GM21529 (cell line): Measurements from ENCODE around the gene PPP4R4.
A peak's percentile ranks its signal among the peaks of the same experiment; 100 is the strongest.

Source experiments
- ATAC-seq: cut with Tn5 transposase; IDR thresholded peaks from one replicate; pipeline ENCODE4 v1.9.1; 2021; ENCODE audit not compliant: unreplicated experiment

Gene PPP4R4

DNA sequence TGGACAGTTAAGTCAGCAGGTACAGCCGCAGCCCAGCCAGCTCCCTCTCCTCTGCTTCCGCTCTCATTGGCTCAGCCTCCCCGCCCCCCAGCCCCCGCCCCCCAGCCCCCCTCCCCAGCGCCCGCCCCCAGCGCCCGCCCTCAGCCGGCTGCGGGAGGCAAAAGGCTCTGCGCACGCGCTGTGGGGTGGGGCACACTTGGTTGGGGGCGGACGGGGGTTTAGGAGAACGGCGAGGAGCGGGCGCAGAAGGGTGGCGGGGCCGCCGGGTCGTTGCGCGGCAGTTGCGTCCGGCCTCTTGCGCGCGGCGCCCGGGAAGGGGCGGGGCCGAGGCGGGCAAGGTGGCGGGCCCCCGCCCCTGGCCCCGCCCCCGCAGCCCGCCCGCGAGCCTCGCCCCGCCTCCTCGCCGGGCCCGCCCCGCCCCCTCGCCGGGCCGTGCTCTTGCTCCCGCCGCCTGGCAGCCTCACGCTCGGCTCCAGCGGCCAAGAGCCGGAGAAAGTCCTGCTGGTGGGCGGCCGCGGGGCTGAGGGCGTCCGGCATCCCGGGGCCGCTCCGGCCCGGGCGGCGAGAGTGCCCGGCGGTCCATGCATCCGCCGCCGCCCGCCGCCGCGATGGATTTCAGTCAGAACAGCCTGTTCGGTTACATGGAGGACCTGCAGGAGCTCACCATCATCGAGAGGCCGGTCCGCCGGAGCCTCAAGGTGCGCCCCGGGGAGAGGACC lies at the start of gene PPP4R4:
Gene PPP4R4, plus strand, starts transcription at position 438 of the 719 bp plus-strand sequence. Its CDS starts 144 bp downstream, at position 582.
- ATAC-seq: peak; percentile 87

DNA sequence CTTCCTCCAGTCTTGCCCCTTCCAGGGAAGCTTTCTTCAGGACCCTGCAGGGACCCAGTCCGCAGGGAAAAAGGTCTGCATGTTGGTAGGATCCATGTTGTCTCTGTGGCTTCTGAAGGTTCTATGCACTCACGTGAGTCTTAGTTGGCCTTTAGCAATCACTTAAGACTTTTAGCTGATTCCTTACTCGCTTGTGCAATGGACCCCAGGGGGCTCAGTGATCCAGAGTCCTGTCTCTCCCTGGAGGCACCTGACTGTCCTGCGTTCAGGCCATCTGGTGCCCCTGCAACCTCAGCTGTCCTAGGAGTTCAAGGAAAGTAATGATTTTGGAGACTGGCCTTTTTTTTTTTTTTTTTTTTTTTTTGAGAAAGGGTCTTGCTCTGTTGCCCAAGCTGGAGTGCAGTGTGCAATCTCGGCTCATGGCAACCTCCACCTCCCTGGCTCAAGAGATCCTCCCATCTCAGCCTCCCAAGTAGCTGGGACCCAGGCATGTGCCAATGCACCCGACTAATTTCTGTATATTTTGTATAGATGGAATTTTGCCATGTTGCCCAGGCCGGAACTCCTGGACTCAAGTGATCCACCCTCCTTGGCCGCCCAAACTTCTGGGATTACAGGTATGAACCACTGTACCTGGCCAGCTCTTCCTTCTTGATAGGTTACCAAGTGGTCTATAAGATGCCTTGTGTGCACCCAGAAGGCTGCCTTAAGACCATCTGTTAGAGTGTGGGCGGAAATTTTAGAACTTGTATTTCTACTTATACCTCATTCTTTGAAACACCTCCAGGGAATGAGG lies 49.3 kb upstream of the PPP4R4 start:
- ATAC-seq: no peak

DNA sequence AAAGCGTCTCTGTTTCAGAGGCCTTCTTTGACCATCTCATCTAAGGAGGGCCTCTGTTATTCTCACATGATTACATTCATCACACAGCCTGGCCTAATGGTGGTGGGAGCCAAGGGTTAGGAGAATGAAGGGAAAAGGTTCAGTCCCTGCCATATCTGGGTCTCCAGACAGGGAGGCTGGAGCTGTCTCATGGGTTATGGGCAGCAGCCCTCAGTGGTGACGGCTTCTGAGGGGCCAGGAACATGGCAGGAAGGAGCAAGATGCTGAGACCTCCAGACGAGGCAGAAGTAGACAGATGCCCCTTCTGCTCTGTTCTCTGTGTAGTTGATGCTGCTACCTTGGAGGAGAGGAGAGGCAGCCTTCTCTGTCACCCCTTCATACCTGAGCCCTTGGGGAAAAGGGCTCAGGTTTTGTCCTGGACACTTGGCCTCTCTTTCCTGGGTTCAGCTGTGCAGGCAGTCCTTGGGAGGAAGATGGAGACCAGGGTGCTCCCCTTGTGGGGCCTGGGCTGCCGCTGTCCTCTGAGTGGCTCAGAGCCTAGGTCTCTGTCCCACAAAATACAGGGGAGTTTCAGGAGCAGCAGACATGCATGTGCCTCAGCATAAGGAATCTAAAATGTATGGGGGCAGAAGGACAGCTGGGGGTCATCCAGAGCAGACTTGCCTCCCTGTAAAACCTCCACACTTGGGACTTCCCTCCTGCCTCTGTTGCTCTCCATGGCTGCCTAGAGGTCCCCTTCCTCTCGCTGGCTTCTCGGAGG lies 48.3 kb upstream of the PPP4R4 start:
- no peak for ATAC-seq

DNA sequence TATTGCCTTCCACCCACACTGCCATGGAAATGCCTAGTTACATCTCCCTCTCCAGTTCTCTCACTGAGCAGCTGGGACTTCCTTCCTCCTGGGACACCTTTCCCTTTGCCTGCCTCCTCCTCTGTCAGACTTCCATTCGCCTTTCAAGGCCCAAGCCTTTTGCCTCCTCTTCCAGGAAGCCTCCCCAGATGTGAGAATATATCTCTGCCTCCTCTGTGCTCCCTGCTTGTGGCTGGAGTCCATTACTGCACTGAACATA lies 47.8 kb upstream of the PPP4R4 start:
- ATAC-seq: no peak

GRCh38 chr14:94126800-94127199 lies 47.3 kb upstream of the PPP4R4 start:
- no peak for ATAC-seq

- no peak for ATAC-seq
Measured at GRCh38 chr14:94127330-94127729, 46.8 kb upstream of the PPP4R4 start.

DNA sequence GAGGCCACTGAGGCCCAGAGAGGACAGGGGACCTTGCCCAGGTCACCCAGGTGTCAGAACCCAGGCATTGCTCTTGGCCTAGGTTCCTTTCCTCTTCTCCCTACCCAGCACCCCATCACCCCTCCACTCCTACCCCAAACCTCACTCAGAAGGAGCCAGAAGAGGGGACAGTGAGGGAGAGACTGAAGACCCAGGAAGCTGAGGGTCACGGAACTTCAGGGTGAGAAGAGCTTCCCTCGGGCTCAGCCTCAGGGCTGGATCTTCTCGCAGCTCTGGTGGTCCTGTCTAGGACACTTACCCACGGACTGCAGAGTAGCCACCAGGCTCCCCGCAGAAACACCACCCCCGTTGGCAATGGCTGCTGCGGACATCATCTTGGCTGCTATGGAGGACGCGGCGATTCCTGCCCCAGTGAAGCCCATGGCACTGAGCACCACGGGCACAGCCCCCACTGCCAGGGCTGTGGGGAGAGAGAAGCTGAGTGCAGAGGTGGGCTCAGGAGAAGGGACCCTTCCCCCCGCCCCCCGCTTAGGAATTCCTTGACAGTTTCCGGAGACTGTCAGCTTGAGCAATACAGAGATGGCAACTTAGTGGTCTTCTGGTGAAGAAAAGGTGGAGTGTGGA lies 45.8 kb upstream of the PPP4R4 start:
- ATAC-seq: no peak

DNA sequence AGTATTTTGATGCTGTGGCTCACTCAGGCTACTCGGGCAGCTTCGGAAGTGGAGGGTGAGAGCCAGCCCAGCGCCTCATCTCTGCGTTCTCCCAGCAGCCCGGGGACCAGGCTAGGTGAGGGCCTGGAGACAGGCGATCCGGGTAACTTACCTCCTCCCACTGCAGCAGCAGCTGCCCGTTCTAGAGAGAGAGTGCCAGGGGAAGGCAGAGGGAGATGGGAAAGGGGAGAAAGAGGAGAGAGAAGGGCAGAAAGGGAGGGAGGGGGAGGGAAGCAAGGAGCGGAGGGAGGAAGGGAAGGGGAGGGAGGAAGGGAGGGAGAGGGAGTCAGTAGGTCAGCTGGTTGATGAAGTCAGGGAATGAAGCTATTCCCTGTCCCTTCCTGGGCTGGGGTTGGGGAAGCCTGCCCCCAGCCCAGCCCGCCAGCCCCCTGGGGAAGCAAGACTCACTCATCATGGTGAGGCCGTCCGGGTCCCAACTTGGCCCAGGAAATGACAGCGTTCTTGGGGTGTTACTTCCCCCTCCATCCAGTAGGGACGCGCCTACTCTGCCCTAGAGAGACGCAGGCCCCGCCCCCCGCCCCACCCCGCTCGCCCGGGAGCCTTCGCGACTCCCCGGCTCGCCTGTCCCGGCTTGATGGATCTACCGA lies 44.9 kb upstream of the PPP4R4 start, which contains the start of gene IFI27L2:
Gene IFI27L2, minus strand, starts transcription at position 494 of the 647 bp plus-strand sequence. Its CDS starts 40 bp downstream, at position 454.
- peak; percentile 94 for ATAC-seq

- no peak for ATAC-seq
Measured at GRCh38 chr14:94129758-94130414, 44.2 kb upstream of the PPP4R4 start.

GRCh38 chr14:94132285-94132887 lies 41.7 kb upstream of the PPP4R4 start:
- ATAC-seq: peak; percentile 47

DNA sequence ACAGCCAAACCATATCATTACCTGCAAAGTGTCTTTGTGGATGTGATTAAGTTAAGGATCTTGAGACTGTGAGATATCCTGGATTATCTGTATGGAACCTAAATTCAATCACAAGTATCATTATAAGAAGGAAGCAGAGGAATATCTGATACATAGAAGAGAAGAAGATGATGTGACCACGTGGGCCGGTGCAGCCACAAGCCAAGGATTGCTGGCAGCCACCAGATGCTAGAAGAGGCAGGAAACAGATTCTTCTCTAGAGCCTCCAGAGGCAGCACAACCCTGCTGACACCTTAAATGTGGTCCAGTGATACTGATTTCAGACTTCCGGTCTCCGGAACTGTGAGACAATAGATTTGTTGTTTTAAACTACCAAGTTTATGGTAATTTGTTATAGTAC lies 38.6 kb upstream of the PPP4R4 start:
- no peak for ATAC-seq

- ATAC-seq: peak; percentile 81
Measured at GRCh38 chr14:94136575-94137331, 37.4 kb upstream of the PPP4R4 start.

GRCh38 chr14:94138251-94138650 lies 35.9 kb upstream of the PPP4R4 start:
- no peak for ATAC-seq

DNA sequence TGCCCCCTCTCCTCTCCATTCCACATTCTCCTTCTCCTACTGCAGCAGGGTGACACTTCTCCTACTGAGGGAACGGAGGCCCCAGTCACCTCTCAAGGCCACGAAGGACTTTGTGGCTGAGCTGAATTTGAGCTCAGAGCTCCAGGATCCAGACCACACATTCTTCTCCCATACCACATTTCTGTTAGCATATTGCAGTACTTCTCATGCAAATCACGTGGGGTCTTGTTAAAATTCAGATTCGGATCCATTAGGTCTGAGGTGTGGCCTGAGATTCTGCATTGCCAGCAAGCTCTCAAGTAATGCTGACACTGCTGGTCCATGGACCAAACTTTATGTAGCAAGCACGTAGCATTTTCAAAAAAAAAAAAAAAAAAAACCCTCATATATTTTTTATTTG lies 35.1 kb upstream of the PPP4R4 start:
- no peak for ATAC-seq

- no peak for ATAC-seq
Measured at GRCh38 chr14:94139421-94139820, 34.7 kb upstream of the PPP4R4 start.

GRCh38 chr14:94142247-94142646 lies 31.9 kb upstream of the PPP4R4 start:
- ATAC-seq: no peak

DNA sequence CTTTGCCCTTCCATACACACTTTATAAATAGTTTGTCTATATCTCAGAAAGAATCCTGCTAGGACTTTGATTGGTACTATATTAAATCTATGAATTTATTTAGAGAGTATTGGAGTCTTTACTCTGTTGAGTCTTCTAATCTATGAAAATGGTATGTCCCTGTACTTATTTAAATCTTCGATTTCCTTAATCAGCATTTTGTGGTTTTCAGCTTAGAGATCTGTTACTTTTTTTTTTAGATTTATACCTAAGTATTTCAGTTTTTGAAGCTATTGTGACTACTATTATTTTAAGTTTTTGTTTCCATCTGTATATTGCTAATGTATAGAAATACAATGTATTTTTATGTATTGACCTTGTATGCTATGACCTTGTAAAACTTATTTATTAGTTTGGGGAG lies 31.3 kb upstream of the PPP4R4 start:
- ATAC-seq: no peak

DNA sequence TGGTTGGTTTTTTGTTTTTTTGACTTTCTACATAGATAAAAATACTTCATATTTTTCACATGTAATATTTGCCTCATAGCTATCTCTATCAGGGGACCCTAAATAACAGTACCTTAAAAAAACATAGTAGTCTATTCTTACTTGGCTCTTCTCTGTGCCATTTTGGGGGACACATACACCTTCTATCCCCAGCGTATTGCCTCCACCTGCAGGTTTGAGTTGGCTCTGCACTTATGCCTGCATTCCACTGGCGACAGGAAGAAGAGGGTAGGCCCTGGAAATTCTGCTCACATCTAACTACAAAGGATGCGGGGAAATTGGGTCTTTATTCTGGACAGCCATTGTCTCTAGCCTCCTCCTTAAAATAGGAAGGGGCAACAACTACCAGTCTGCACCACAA lies 30.9 kb upstream of the PPP4R4 start:
- ATAC-seq: no peak

DNA sequence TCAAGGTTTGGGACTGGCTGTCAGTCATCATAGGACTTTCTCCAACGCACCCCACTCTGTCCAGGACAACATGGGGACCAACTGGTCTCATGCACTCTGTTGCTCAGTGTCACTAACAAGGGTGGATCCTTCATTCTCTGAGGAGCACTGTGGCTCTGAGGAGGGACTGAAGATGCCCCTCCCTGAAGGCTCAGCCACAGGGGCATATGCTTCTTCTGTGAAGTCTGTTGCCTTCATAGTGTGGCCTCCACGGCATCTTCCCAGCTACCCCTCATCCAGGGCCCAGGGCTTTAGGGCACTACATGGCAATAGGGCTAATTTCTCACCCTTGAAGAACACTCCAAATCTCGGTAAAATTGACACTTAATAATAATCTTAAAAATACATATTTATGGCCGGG lies 30.4 kb upstream of the PPP4R4 start:
- ATAC-seq: no peak
